ENCODE results near the gene TF. TPM values are rescaled to one million over a fixed set of nuclear protein-coding genes. Genes with fewer than 3 reads are reported as not detected.

TF gene
- total RNA-seq, 2 experiments from 2014 or later: 0.15 to 0.25 TPM

- no peaks in the 10 kb centered on the region for H3K9me2 ChIP-seq (ENCODE audit: insufficient read depth, low read length)
- POLR2A ChIA-PET: no interaction called here
- BruUV-seq (replicated peaks): no TSS peak
- no peak for DNase-seq (ENCODE audit: low spot score)
- TF ChIP-seq CTCF (conservative IDR thresholded peaks at IDR 0.05; ENCODE audit: low read length) (no peak), EZH2phosphoT487 (IDR thresholded peaks at IDR 0.05; ENCODE audit: borderline replicate concordance, low read depth, low read length) (no peak)
- no peaks in the 10 kb centered on the region for H3K79me2 ChIP-seq (ENCODE audit: insufficient read depth, low read depth, low read length)
- CTCF ChIA-PET (ENCODE audit: unreplicated experiment): no interaction called here
- intact Hi-C loops (cut with micrococcal nuclease; ENCODE audit: unreplicated experiment): no loop called here
- H3K27ac ChIP-seq (ENCODE audit: low read depth, low read length, poor library complexity, severe bottlenecking): no peak overlapping the region
- no peak overlapping the region for H3K4me2 ChIP-seq (ENCODE audit: low read length)
- no peak overlapping the region for H3K4me3 ChIP-seq (ENCODE audit: low read depth, low read length, poor library complexity, severe bottlenecking)
- H4K20me1 ChIP-seq (ENCODE audit: insufficient read depth, low read length): no peaks in the 10 kb centered on the region
- H3K4me1 ChIP-seq (ENCODE audit: insufficient read depth, low read length, poor library complexity, severe bottlenecking): no peaks in the 10 kb centered on the region
- no peaks in the 10 kb centered on the region for H3K36me3 ChIP-seq (ENCODE audit: insufficient read depth, low read length)
- no peak overlapping the region for H2AFZ ChIP-seq (ENCODE audit: low read length)
- H3K9me3 ChIP-seq (ENCODE audit: low read length): no peaks in the 10 kb centered on the region
These were observed 35.2 kb upstream of the TF start for GRCh38 chr3:133711013-133711412.

GRCh38 chr3:133712017-133712416 lies 34.2 kb upstream of the TF start:
- no peaks in the 10 kb centered on the region for H4K20me1 ChIP-seq (ENCODE audit: insufficient read depth, low read length)
- no peak for TF ChIP-seq CTCF (conservative IDR thresholded peaks at IDR 0.05; ENCODE audit: low read length)
- no peak for TF ChIP-seq EZH2phosphoT487 (IDR thresholded peaks at IDR 0.05; ENCODE audit: borderline replicate concordance, low read depth, low read length)
- no TSS peak for BruUV-seq (replicated peaks)
- H3K4me3 ChIP-seq (ENCODE audit: low read depth, low read length, poor library complexity, severe bottlenecking): no peak overlapping the region
- intact Hi-C loops (cut with micrococcal nuclease; ENCODE audit: unreplicated experiment): no loop called here
- ChIA-PET CTCF (ENCODE audit: unreplicated experiment) (no interaction called here), POLR2A (no interaction called here)
- no peaks in the 10 kb centered on the region for H3K36me3 ChIP-seq (ENCODE audit: insufficient read depth, low read length)
- H3K4me2 ChIP-seq (ENCODE audit: low read length): no peak overlapping the region
- H2AFZ ChIP-seq (ENCODE audit: low read length): no peak overlapping the region
- no peaks in the 10 kb centered on the region for H3K9me3 ChIP-seq (ENCODE audit: low read length)
- no peak overlapping the region for H3K27ac ChIP-seq (ENCODE audit: low read depth, low read length, poor library complexity, severe bottlenecking)
- H3K4me1 ChIP-seq (ENCODE audit: insufficient read depth, low read length, poor library complexity, severe bottlenecking): no peaks in the 10 kb centered on the region
- H3K9me2 ChIP-seq (ENCODE audit: insufficient read depth, low read length): no peaks in the 10 kb centered on the region
- DNase-seq (ENCODE audit: low spot score): no peak
- no peaks in the 10 kb centered on the region for H3K79me2 ChIP-seq (ENCODE audit: insufficient read depth, low read depth, low read length)

GRCh38 chr3:133713347-133713746 lies 32.8 kb upstream of the TF start:
- ChIA-PET CTCF (ENCODE audit: unreplicated experiment) (no interaction called here), POLR2A (interaction anchor here (0.9 kb wide), 1 partner anchor 17 kb away, joined by 3 read pairs; no protein-coding TSS in a partner anchor)
- H3K36me3 ChIP-seq (ENCODE audit: insufficient read depth, low read length): no peaks in the 10 kb centered on the region
- H3K9me3 ChIP-seq (ENCODE audit: low read length): no peaks in the 10 kb centered on the region
- intact Hi-C loops (cut with micrococcal nuclease; ENCODE audit: unreplicated experiment): no loop called here
- H3K9me2 ChIP-seq (ENCODE audit: insufficient read depth, low read length): no peaks in the 10 kb centered on the region
- H3K4me1 ChIP-seq (ENCODE audit: insufficient read depth, low read length, poor library complexity, severe bottlenecking): no peaks in the 10 kb centered on the region
- DNase-seq (ENCODE audit: low spot score): no peak
- H3K79me2 ChIP-seq (ENCODE audit: insufficient read depth, low read depth, low read length): no peaks in the 10 kb centered on the region
- H3K4me3 ChIP-seq (ENCODE audit: low read depth, low read length, poor library complexity, severe bottlenecking): no peak overlapping the region
- H3K27ac ChIP-seq (ENCODE audit: low read depth, low read length, poor library complexity, severe bottlenecking): no peak overlapping the region
- H4K20me1 ChIP-seq (ENCODE audit: insufficient read depth, low read length): no peaks in the 10 kb centered on the region
- no peak overlapping the region for H3K4me2 ChIP-seq (ENCODE audit: low read length)
- no peak overlapping the region for H2AFZ ChIP-seq (ENCODE audit: low read length)
- TF ChIP-seq CTCF (conservative IDR thresholded peaks at IDR 0.05; ENCODE audit: low read length): no peak
- no peak for TF ChIP-seq EZH2phosphoT487 (IDR thresholded peaks at IDR 0.05; ENCODE audit: borderline replicate concordance, low read depth, low read length)
- no TSS peak for BruUV-seq (replicated peaks)
